Right lobe of liver (tissue), 6 donors: ENCODE measurements around the gene PRR36. TPM values are rescaled to one million over a fixed set of nuclear protein-coding genes. Genes with fewer than 3 reads are reported as not detected.
A peak's percentile ranks its signal among the peaks of the same experiment; 100 is the strongest.

Experiments used
- ATAC-seq, 4 donors: fragments of 200-7000 bp; cut with Tn5 transposase; one replicate each; pipeline ENCODE4 v1.9.1; 2020; ENCODE audit warnings: mild to moderate bottlenecking in 4 of 4, moderate library complexity in 4 of 4
- DNase-seq, 3 donors: peaks; one replicate each; pipeline ENCODE4 v3.0.0-alpha.2; 2020
- H3K27ac ChIP-seq, 3 donors: fragments of 200-600 bp; one replicate each; pipeline ENCODE4 v1.8.0; 2022
- H3K27me3 ChIP-seq, 2 donors: fragments of 200-600 bp; one replicate each; pipeline ENCODE4 v1.8.0; 2022
- H3K36me3 ChIP-seq, 4 donors: fragments of 200-600 bp; sonication (generic) in 1 of 4; one replicate each; pipeline versions ENCODE4 v1.5.1 to v1.8.0; 2017 to 2022; ENCODE audit warnings: control low read depth in 1 of 4
- H3K4me1 ChIP-seq, 4 donors: fragments of 200-600 bp; sonication (generic) in 1 of 4; one replicate each; pipeline versions ENCODE4 v1.5.1 to v1.8.0; 2017 to 2022; ENCODE audit warnings: control low read depth in 1 of 4
- H3K4me3 ChIP-seq, 3 donors: fragments of 200-600 bp; one replicate each; pipeline ENCODE4 v1.8.0; 2022
- H3K9me3 ChIP-seq, 4 donors: fragments of 200-600 bp; sonication (generic) in 1 of 4; one replicate each; pipeline versions ENCODE4 v1.5.1 to v1.8.0; 2017 to 2022; ENCODE audit warnings: control low read depth in 1 of 4
- CTCF ChIP-seq, 4 donors: fragments of 200-600 bp in 3 of 4; fragments of 450-650 bp in 1 of 4; IDR thresholded peaks; one replicate each; pipeline versions ENCODE4 v1.5.1 to v1.8.0; 2016 to 2022; ENCODE audit warnings: antibody characterized with exemption in 4 of 4, mild to moderate bottlenecking in 2 of 4
- POLR2A ChIP-seq: fragments of 450-650 bp; IDR thresholded peaks from one replicate; pipeline ENCODE4 v1.6.1; 2017; ENCODE audit warnings: antibody characterized with exemption, mild to moderate bottlenecking
- WGBS: methylation state at CpG from one replicate; pipeline ENCODE4 v1.1.6; 2018; ENCODE audit warnings: low coverage, low lambda C conversion rate; ENCODE audit not compliant: insufficient coverage; ENCODE audit errors: missing lambda C conversion rate; 5-methylcytosine and 5-hydroxymethylcytosine counted together
- intact Hi-C, 2 donors: fragments of 100-400 bp; cut with DNase I; formaldehyde crosslinking; loops; one replicate each; pipeline versions ENCODE4 v1.11.2 to v1.14.1; 2022
- total RNA-seq, 6 experiments: library from RNA; depleted of rRNA in 2 of 6; stranded (reverse); fragments of >200 nt in 2 of 6; fragmentation: NEBNext Ultra II Directional in 3 of 6; extraction: Animal tissue kit (Norgen Biotek cat#: 25700) in 3 of 6; gene quantifications; one replicate each; pipeline versions ENCODE4 v1.1.0 to v1.2.4, GENCODE V29; 2016 to 2023
- donor health status: DM: no; HTN: yes; CAD: no.
- donor health status: DM: no; HTN: no; CAD: no.
- donor health status: DM: no; HTN: no; CAD: no.
- donor health status: DM: no; HTN: yes; CAD: no.
- donor health status: DM: no; HTN: yes; CAD: no.

Gene PRR36
- total RNA-seq, 6 experiments from 2014 or later = 0.07 to 0.37 (median 0.12) TPM; not detected in 2

- 100% methylated on average over 7 of the region's 11 CpGs for WGBS
- ATAC-seq (no peak), DNase-seq (no peak)
- H3K27me3 ChIP-seq = no peaks in the 10 kb centered on the region
- peaks cover 0 to 24% (median 8%) of the 10 kb centered on the region in 4 donors for H3K36me3 ChIP-seq
- no peaks in the 10 kb centered on the region for H3K9me3 ChIP-seq
- no peak overlapping the region for H3K27ac ChIP-seq
- TF ChIP-seq POLR2A (no peak), CTCF (IDR thresholded peaks at IDR 0.05) (no peak)
- no peak overlapping the region for H3K4me3 ChIP-seq
- intact Hi-C loops = loop anchor here (5.0 to 10.0 kb wide), 2 partner anchors 53 to 60 kb away; no protein-coding TSS in a partner anchor
- H3K4me1 ChIP-seq = peaks cover 0 to 13% (median 3%) of the 10 kb centered on the region in 4 donors
These were observed 33.4 kb upstream of the PRR36 start for GRCh38 chr19:7907544-7907943.

GRCh38 chr19:7907122-7907521 is 32.9 kb upstream of the PRR36 start:
- DNase-seq = no peak
- Histone ChIP-seq H3K27me3 (no peaks in the 10 kb centered on the region), H3K27ac (no peak overlapping the region), H3K9me3 (no peaks in the 10 kb centered on the region), H3K4me3 (no peak overlapping the region), H3K36me3 (peaks cover 0 to 21% (median 7%) of the 10 kb centered on the region in 4 donors), H3K4me1 (peaks cover 0 to 16% (median 4%) of the 10 kb centered on the region in 4 donors)
- no peak for TF ChIP-seq POLR2A
- TF ChIP-seq CTCF (IDR thresholded peaks at IDR 0.05) = no peak
- 96% methylated on average over 6 of the region's 19 CpGs for WGBS
- intact Hi-C loops = loop anchor here (5.0 to 10.0 kb wide), 2 partner anchors 52 to 60 kb away; no protein-coding TSS in a partner anchor
- ATAC-seq = no peak

- TF ChIP-seq POLR2A (no peak), CTCF (IDR thresholded peaks at IDR 0.05) (no peak)
- Histone ChIP-seq H3K27ac (no peak overlapping the region), H3K4me1 (peaks cover 0 to 16% (median 4%) of the 10 kb centered on the region in 4 donors), H3K27me3 (no peaks in the 10 kb centered on the region), H3K36me3 (peaks cover 0 to 9% (median 7%) of the 10 kb centered on the region in 4 donors), H3K4me3 (no peak overlapping the region), H3K9me3 (no peaks in the 10 kb centered on the region)
- no peak for DNase-seq
- 77% methylated on average over 7 of the region's 10 CpGs for WGBS
- intact Hi-C loops = loop anchor here (5.0 to 10.0 kb wide), 2 partner anchors 51 to 59 kb away; no protein-coding TSS in a partner anchor
- no peak for ATAC-seq
These were observed 31.7 kb upstream of the PRR36 start for GRCh38 chr19:7905859-7906258.

DNA sequence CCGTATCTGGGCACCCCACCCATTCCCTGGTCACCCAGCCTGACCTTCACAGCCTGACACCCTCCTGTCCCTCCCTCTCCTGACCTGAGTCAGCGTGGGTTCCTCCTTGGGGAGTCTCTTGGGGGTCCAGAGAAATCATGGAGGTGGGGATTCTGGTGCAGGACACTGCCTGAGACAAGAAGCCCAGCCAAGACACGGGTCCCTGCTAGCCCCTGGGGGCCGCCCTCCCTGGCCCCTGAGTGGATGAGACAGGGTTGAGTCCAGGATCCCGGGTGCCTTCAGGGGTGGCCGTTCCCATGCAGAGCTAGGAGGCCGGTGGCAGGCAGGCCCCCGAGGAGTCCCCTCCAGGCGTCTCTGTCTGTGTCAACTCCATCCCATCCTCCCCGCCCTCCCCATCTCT is 31.1 kb upstream of the PRR36 start:
- Histone ChIP-seq H3K4me3 (no peak overlapping the region), H3K27ac (no peak overlapping the region), H3K9me3 (no peaks in the 10 kb centered on the region), H3K36me3 (peaks cover 0 to 5% (median 2%) of the 10 kb centered on the region in 4 donors), H3K27me3 (no peaks in the 10 kb centered on the region), H3K4me1 (peaks cover 0 to 16% (median 4%) of the 10 kb centered on the region in 4 donors)
- no peak for ATAC-seq
- WGBS = 40% methylated on average over 2 of the region's 10 CpGs
- intact Hi-C loops = loop anchor here (5.0 to 10.0 kb wide), 2 partner anchors 50 to 58 kb away; no protein-coding TSS in a partner anchor
- TF ChIP-seq POLR2A = no peak
- no peak for TF ChIP-seq CTCF (IDR thresholded peaks at IDR 0.05)
- DNase-seq = peak in 1 of 3 donors; percentile 48
